Endothelial cell of coronary artery (primary cell): Measurements from ENCODE around the gene RAB20. TPM values are rescaled to one million over a fixed set of nuclear protein-coding genes. Genes with fewer than 3 reads are reported as not detected.

Experiments used
- total RNA-seq: library from RNA; depleted of rRNA; stranded (reverse); fragments of >200 nt; gene quantifications from 2 replicates; pipeline ENCODE4 v1.2.3, GENCODE V29; 2014

The RAB20 gene
- total RNA-seq, result 4.3 and 6.6 TPM in 2 replicates

DNA sequence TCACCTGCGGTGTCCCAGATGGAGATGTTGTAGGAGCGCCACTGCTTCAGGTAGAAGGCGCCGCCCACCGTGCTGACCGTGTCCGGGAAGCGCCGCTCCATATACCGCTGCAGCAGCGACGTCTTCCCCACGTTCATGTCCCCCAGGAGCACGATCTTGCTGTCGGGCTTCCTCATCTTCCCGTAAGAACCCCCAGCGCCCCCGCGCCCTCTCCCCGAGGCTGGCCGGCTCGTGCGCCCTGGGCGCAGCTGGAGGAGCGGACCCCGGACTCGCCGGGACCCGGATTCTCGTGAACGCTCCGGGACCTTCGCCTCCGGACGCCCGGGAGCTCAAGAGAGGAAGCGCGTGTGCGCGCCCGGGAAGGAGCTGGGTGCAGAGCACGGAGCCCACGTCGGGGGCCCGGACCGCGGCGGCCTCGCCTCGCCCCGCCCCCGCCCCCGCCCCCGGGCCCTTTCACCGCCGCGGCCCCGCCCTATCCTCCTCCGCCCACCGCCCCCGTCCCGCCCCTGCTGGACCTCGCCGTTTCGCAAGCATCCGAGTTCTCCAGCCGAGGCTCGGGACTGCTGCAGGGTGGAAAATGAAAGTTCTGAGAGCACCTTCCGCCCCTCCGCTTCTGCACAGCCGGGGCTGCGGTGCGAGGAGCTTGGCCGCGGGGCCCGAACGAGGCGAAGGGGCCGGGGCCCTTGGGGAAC lies at the start of gene RAB20:
Gene RAB20 (minus strand): TSS at position 379 of the 692 bp plus-strand sequence. CDS start 203 bp downstream, at position 176.

Other genes with a start within 250 kb of the RAB20 start
- gene NAXD, start 53.8 kb upstream of the RAB20 start, total RNA-seq, result 14.9 and 20.0 TPM in 2 replicates
- gene CARS2, start 144.4 kb upstream of the RAB20 start, total RNA-seq, result 42.8 and 66.0 TPM in 2 replicates
- gene ING1, start 152.0 kb upstream of the RAB20 start, total RNA-seq, result 15.6 and 18.6 TPM in 2 replicates